Measurements from ENCODE around the gene VRK1. TPM values are rescaled to one million over a fixed set of nuclear protein-coding genes. Genes with fewer than 3 reads are reported as not detected.

VRK1 gene
- total and polyA plus RNA-seq, 2 experiments from 2014 or later = 16.2 to 22.8 TPM

- TF ChIP-seq CTCF (IDR thresholded peaks at IDR 0.05; ENCODE audit: low read depth, low read length) = no peak
Measured at GRCh38 chr14:96790186-96790585, 7.0 kb upstream of the VRK1 start.

GRCh38 chr14:96790706-96791105, 6.5 kb upstream of the VRK1 start:
- no peaks in the 10 kb centered on the region for H3K36me3 ChIP-seq
- no peaks in the 10 kb centered on the region for H3K27me3 ChIP-seq
- TF ChIP-seq CTCF (IDR thresholded peaks at IDR 0.05; ENCODE audit: low read depth, low read length) = no peak
- no peak for DNase-seq (ENCODE audit: low read depth in 1 of 2, low spot score in 1 of 2)
- H3K27ac ChIP-seq = no peak overlapping the region
- no peaks in the 10 kb centered on the region for H3K4me1 ChIP-seq (ENCODE audit: low read depth)
- H3K9me3 ChIP-seq (ENCODE audit: low read depth) = no peaks in the 10 kb centered on the region
- H3K4me3 ChIP-seq = no peak overlapping the region

More at GRCh38 chr14:96790186-96790585, 7.0 kb upstream of the VRK1 start:
- no peaks in the 10 kb centered on the region for H3K36me3 ChIP-seq
- no peak overlapping the region for H3K27ac ChIP-seq
- H3K9me3 ChIP-seq (ENCODE audit: low read depth) = no peaks in the 10 kb centered on the region
- no peak for DNase-seq (ENCODE audit: low read depth in 1 of 2, low spot score in 1 of 2)
- H3K4me1 ChIP-seq (ENCODE audit: low read depth) = no peaks in the 10 kb centered on the region
- no peaks in the 10 kb centered on the region for H3K27me3 ChIP-seq
- H3K4me3 ChIP-seq = no peak overlapping the region

GRCh38 chr14:96792003-96792402, 5.2 kb upstream of the VRK1 start:
- peak in 1 of 2 donors; percentile 29 for DNase-seq (ENCODE audit: low read depth in 1 of 2, low spot score in 1 of 2)
- Histone ChIP-seq H3K4me3 (no peak overlapping the region), H3K27me3 (no peaks in the 10 kb centered on the region), H3K27ac (no peak overlapping the region), H3K9me3 (ENCODE audit: low read depth) (no peaks in the 10 kb centered on the region), H3K4me1 (ENCODE audit: low read depth) (no peaks in the 10 kb centered on the region), H3K36me3 (no peaks in the 10 kb centered on the region)
- no peak for TF ChIP-seq CTCF (IDR thresholded peaks at IDR 0.05; ENCODE audit: low read depth, low read length)

- no peaks in the 10 kb centered on the region for H3K27me3 ChIP-seq
- no peak overlapping the region for H3K4me3 ChIP-seq
- H3K4me1 ChIP-seq (ENCODE audit: low read depth) = no peaks in the 10 kb centered on the region
- H3K36me3 ChIP-seq = no peaks in the 10 kb centered on the region
- no peak for DNase-seq (ENCODE audit: low read depth in 1 of 2, low spot score in 1 of 2)
- no peaks in the 10 kb centered on the region for H3K9me3 ChIP-seq (ENCODE audit: low read depth)
- TF ChIP-seq CTCF (IDR thresholded peaks at IDR 0.05; ENCODE audit: low read depth, low read length) = no peak
- no peak overlapping the region for H3K27ac ChIP-seq
Measured at GRCh38 chr14:96792591-96792990, 4.6 kb upstream of the VRK1 start.

- TF ChIP-seq CTCF (IDR thresholded peaks at IDR 0.05; ENCODE audit: low read depth, low read length) = no peak
Measured at GRCh38 chr14:96793547-96793946, 3.6 kb upstream of the VRK1 start.

More at GRCh38 chr14:96793547-96793946, 3.6 kb upstream of the VRK1 start:
- Histone ChIP-seq H3K27me3 (no peaks in the 10 kb centered on the region), H3K27ac (no peak overlapping the region), H3K36me3 (no peaks in the 10 kb centered on the region), H3K4me3 (no peak overlapping the region), H3K4me1 (ENCODE audit: low read depth) (peaks cover 5% of the 10 kb centered on the region), H3K9me3 (ENCODE audit: low read depth) (no peaks in the 10 kb centered on the region)
- no peak for DNase-seq (ENCODE audit: low read depth in 1 of 2, low spot score in 1 of 2)

Data from cardiac muscle cell (in vitro differentiated cells and primary cell).